Rectal smooth muscle tissue (tissue), 1 donor: ENCODE results near the gene YBX1.
"Not testable (repeated sequence)": the region's sequence is repeated elsewhere in the genome, so short reads cannot be mapped to it uniquely, and the experiment has no call there.

Experiments used
- H3K27ac ChIP-seq: one replicate; pipeline ENCODE4 v1.7.0; 2013; ENCODE audit warnings: low read depth, low read length, inconsistent platforms
- H3K27me3 ChIP-seq: one replicate; pipeline ENCODE4 v1.7.0; 2013; ENCODE audit warnings: low read length; ENCODE audit not compliant: control insufficient read depth, insufficient read depth
- H3K36me3 ChIP-seq: one replicate; pipeline ENCODE4 v1.7.0; 2013; ENCODE audit warnings: low read length; ENCODE audit not compliant: control insufficient read depth, insufficient read depth
- H3K4me1 ChIP-seq: one replicate; pipeline ENCODE4 v1.7.0; 2013; ENCODE audit warnings: low read length; ENCODE audit not compliant: control insufficient read depth, insufficient read depth
- H3K4me3 ChIP-seq: one replicate; pipeline ENCODE4 v1.7.0; 2013; ENCODE audit warnings: low read length
- H3K9ac ChIP-seq: one replicate; pipeline ENCODE4 v1.7.0; 2013; ENCODE audit warnings: low read length

YBX1 gene

GRCh38 chr1:42748021-42748420, 65.8 kb downstream of the YBX1 start:
- no peak overlapping the region for H3K9ac ChIP-seq
- no peak overlapping the region for H3K4me3 ChIP-seq
- H3K36me3 ChIP-seq = peaks cover 14% of the 10 kb centered on the region
- no peaks in the 10 kb centered on the region for H3K4me1 ChIP-seq
- H3K27ac ChIP-seq = no peak overlapping the region
- no peaks in the 10 kb centered on the region for H3K27me3 ChIP-seq

GRCh38 chr1:42748461-42749410, 66.5 kb downstream of the YBX1 start:
- H3K4me1 ChIP-seq = no peaks in the 10 kb centered on the region
- no peak overlapping the region for H3K9ac ChIP-seq
- peaks cover 14% of the 10 kb centered on the region for H3K36me3 ChIP-seq
- H3K27ac ChIP-seq = no peak overlapping the region
- H3K27me3 ChIP-seq = no peaks in the 10 kb centered on the region
- no peak overlapping the region for H3K4me3 ChIP-seq

- no peaks in the 10 kb centered on the region for H3K4me1 ChIP-seq
- H3K36me3 ChIP-seq = peaks cover 20% of the 10 kb centered on the region
- H3K27me3 ChIP-seq = no peaks in the 10 kb centered on the region
- no peak overlapping the region for H3K27ac ChIP-seq
- H3K9ac ChIP-seq = no peak overlapping the region
- no peak overlapping the region for H3K4me3 ChIP-seq
Observed at GRCh38 chr1:42750041-42750440, 67.8 kb downstream of the YBX1 start.

- H3K36me3 ChIP-seq = peaks cover 24% of the 10 kb centered on the region
- not testable (repeated sequence) for H3K27ac ChIP-seq, H3K4me3 ChIP-seq, H3K27me3 ChIP-seq, H3K9ac ChIP-seq, H3K4me1 ChIP-seq
Observed at GRCh38 chr1:42751511-42752070, 69.4 kb downstream of the YBX1 start.

- no peak overlapping the region for H3K4me3 ChIP-seq
- no peaks in the 10 kb centered on the region for H3K4me1 ChIP-seq
- H3K27me3 ChIP-seq = no peaks in the 10 kb centered on the region
- H3K27ac ChIP-seq = no peak overlapping the region
- H3K9ac ChIP-seq = no peak overlapping the region
- H3K36me3 ChIP-seq = peaks cover 24% of the 10 kb centered on the region
Observed at GRCh38 chr1:42752284-42752683, 70.1 kb downstream of the YBX1 start.

GRCh38 chr1:42753070-42753469, 70.9 kb downstream of the YBX1 start:
- Histone ChIP-seq H3K36me3 (peaks cover 31% of the 10 kb centered on the region), H3K27ac (no peak overlapping the region)

More at GRCh38 chr1:42753070-42753469, 70.9 kb downstream of the YBX1 start:
- no peak overlapping the region for H3K9ac ChIP-seq
- no peak overlapping the region for H3K4me3 ChIP-seq
- H3K4me1 ChIP-seq = no peaks in the 10 kb centered on the region
- H3K27me3 ChIP-seq = no peaks in the 10 kb centered on the region
